ENCODE results near the gene LMF1. TPM values are rescaled to one million over a fixed set of nuclear protein-coding genes. Genes with fewer than 3 reads are reported as not detected.

Gene LMF1
- total RNA-seq, 1 experiment from 2014 or later: 12.8 TPM

GRCh38 chr16:876041-876335, 94.8 kb downstream of the LMF1 start:
- no peak for DNase-seq (ENCODE audit: low read depth, low spot score)

More at GRCh38 chr16:876041-876335, 94.8 kb downstream of the LMF1 start:
- no peak overlapping the region for H3K9ac ChIP-seq (ENCODE audit: low read length)
- H2AFZ ChIP-seq (ENCODE audit: low read depth, low read length, poor library complexity, severe bottlenecking): no peak overlapping the region
- no peaks in the 10 kb centered on the region for H4K20me1 ChIP-seq (ENCODE audit: insufficient read depth)
- TF ChIP-seq SIN3A (IDR thresholded peaks at IDR 0.05; ENCODE audit: low read depth) (no peak), POLR2AphosphoS5 (IDR thresholded peaks at IDR 0.05; ENCODE audit: low read depth, low read length) (no peak), ZBTB33 (IDR thresholded peaks at IDR 0.05; ENCODE audit: extremely low read depth, insufficient replicate concordance, low read length) (no peak), EZH2phosphoT487 (IDR thresholded peaks at IDR 0.05; ENCODE audit: borderline replicate concordance) (no peak), CEBPB (IDR thresholded peaks at IDR 0.05; ENCODE audit: low read depth) (no peak), FOSL1 (IDR thresholded peaks at IDR 0.05; ENCODE audit: low read depth) (no peak), ZNF274 (IDR thresholded peaks at IDR 0.05; ENCODE audit: low read depth, low read length) (no peak), ZFX (IDR thresholded peaks at IDR 0.05) (no peak), JUND (IDR thresholded peaks at IDR 0.05) (no peak), EGR1 (IDR thresholded peaks at IDR 0.05; ENCODE audit: low read depth) (no peak), REST (IDR thresholded peaks at IDR 0.05; ENCODE audit: low read depth) (no peak), ATF3 (IDR thresholded peaks at IDR 0.05) (no peak), POLR2A (IDR thresholded peaks at IDR 0.05; ENCODE audit: borderline replicate concordance, extremely low read depth, insufficient read depth, insufficient read length) (no peak)
- no peaks in the 10 kb centered on the region for H3K79me2 ChIP-seq (ENCODE audit: insufficient read depth, low read length)
- ChIA-PET RAD21 (ENCODE audit: low non-redundant PET in 1 of 2, low total read pairs in 2 of 2, uncharacterized antibody in 2 of 2, unreplicated experiment in 2 of 2) (no interaction called here), POLR2A (no interaction called here), CTCF (no interaction called here)
- intact Hi-C loops (cut with micrococcal nuclease): loop anchor here (5.0 kb wide), 1 partner anchor 164 kb away; no protein-coding TSS in a partner anchor
- BruUV-seq (replicated peaks): no TSS peak
- H3K4me3 ChIP-seq (replicated peaks in 1 of 2; ENCODE audit: low read depth in 1 of 2, low read length in 2 of 2): no peak overlapping the region
- no peak overlapping the region for H3K27ac ChIP-seq (ENCODE audit: low read depth, low read length)
- H3K4me2 ChIP-seq (ENCODE audit: low read length): no peak overlapping the region
- H3K9me3 ChIP-seq (ENCODE audit: control insufficient read depth in 1 of 2, insufficient read depth in 1 of 2, low read depth in 1 of 2, low read length in 2 of 2): no peaks in the 10 kb centered on the region
- no peaks in the 10 kb centered on the region for H3K36me3 ChIP-seq (ENCODE audit: control insufficient read depth in 1 of 2, insufficient read depth in 2 of 2, low read length in 2 of 2)
- H3K4me1 ChIP-seq (ENCODE audit: control insufficient read depth in 1 of 2, insufficient read depth in 2 of 2, low read length in 2 of 2): peaks cover 5 to 15% of the 10 kb centered on the region in 2 experiments; a peak in 3 of 4 replicates
- no peak for ATAC-seq
- no peaks in the 10 kb centered on the region for H3K27me3 ChIP-seq (ENCODE audit: insufficient read depth, low read length)
- H3K9me2 ChIP-seq (ENCODE audit: insufficient read depth): no peaks in the 10 kb centered on the region

Measured in HCT116 (cell line).